Right atrium auricular region (tissue), 2 donors: ENCODE data around the gene KCNH1. TPM values are rescaled to one million over a fixed set of nuclear protein-coding genes. Genes with fewer than 3 reads are reported as not detected.

Experiments
- DNase-seq: peaks from one replicate; pipeline ENCODE4 v3.0.0-alpha.2; 2019; ENCODE audit warnings: low spot score
- H3K27ac ChIP-seq, 2 donors: fragments of 200-600 bp; sonication (generic); 1 replicate in 1 of 2; 2 replicates in 1 of 2; pipeline ENCODE4 v1.5.1; 2016 to 2019
- H3K27me3 ChIP-seq, 2 donors: fragments of 200-600 bp; sonication (generic); one replicate each; pipeline versions ENCODE4 v1.5.1 to v1.6.0; 2017 to 2019
- H3K36me3 ChIP-seq: fragments of 200-600 bp; sonication (generic); one replicate; pipeline ENCODE4 v1.5.1; 2016
- H3K4me1 ChIP-seq, 2 donors: fragments of 200-600 bp; sonication (generic); one replicate each; pipeline versions ENCODE4 v1.5.1 to v1.6.0; 2017 to 2019
- H3K4me3 ChIP-seq, 2 donors: fragments of 200-600 bp; sonication (generic); 1 replicate in 1 of 2; 2 replicates in 1 of 2; pipeline ENCODE4 v1.5.1; 2017 to 2019; ENCODE audit warnings: mild to moderate bottlenecking in 1 of 2, moderate library complexity in 1 of 2
- H3K9me3 ChIP-seq, 2 donors: fragments of 200-600 bp; sonication (generic); one replicate each; pipeline ENCODE4 v1.5.1; 2019
- total RNA-seq, 2 donors: library from RNA; depleted of rRNA; stranded (reverse); fragments of >200 nt; gene quantifications; one replicate each; pipeline ENCODE4 v1.1.0, GENCODE V29; 2016
- TF ChIP-seq, protein P1 (sequence below), 2 donors: fragments of 200-600 bp; sonication (generic); IDR thresholded peaks; one replicate each; pipeline ENCODE4 v1.5.1; 2019; ENCODE audit warnings: antibody characterized with exemption in 2 of 2

Gene KCNH1
- total RNA-seq, 2 donors from 2014 or later = not detected

GRCh38 chr1:210848474-210848873 is 285.5 kb downstream of the KCNH1 start:
- H3K27ac ChIP-seq = no peak overlapping the region

GRCh38 chr1:210841926-210842625 is 291.9 kb downstream of the KCNH1 start:
- no peaks in the 10 kb centered on the region for H3K9me3 ChIP-seq

More at GRCh38 chr1:210848474-210848873, 285.5 kb downstream of the KCNH1 start:
- Histone ChIP-seq H3K36me3 (no peaks in the 10 kb centered on the region), H3K9me3 (no peaks in the 10 kb centered on the region), H3K27me3 (no peaks in the 10 kb centered on the region), H3K4me3 (no peak overlapping the region), H3K4me1 (no peaks in the 10 kb centered on the region)
- DNase-seq = no peak
- TF ChIP-seq, protein P1, sequence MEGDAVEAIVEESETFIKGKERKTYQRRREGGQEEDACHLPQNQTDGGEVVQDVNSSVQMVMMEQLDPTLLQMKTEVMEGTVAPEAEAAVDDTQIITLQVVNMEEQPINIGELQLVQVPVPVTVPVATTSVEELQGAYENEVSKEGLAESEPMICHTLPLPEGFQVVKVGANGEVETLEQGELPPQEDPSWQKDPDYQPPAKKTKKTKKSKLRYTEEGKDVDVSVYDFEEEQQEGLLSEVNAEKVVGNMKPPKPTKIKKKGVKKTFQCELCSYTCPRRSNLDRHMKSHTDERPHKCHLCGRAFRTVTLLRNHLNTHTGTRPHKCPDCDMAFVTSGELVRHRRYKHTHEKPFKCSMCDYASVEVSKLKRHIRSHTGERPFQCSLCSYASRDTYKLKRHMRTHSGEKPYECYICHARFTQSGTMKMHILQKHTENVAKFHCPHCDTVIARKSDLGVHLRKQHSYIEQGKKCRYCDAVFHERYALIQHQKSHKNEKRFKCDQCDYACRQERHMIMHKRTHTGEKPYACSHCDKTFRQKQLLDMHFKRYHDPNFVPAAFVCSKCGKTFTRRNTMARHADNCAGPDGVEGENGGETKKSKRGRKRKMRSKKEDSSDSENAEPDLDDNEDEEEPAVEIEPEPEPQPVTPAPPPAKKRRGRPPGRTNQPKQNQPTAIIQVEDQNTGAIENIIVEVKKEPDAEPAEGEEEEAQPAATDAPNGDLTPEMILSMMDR (IDR thresholded peaks at IDR 0.05) = no peak

GRCh38 chr1:210830034-210831028 is 303.6 kb downstream of the KCNH1 start:
- H3K4me1 ChIP-seq = no peaks in the 10 kb centered on the region
- no peak for DNase-seq
- no peaks in the 10 kb centered on the region for H3K27me3 ChIP-seq
- no peaks in the 10 kb centered on the region for H3K9me3 ChIP-seq
- H3K27ac ChIP-seq = no peak overlapping the region
- no peak overlapping the region for H3K4me3 ChIP-seq
- no peaks in the 10 kb centered on the region for H3K36me3 ChIP-seq
- TF ChIP-seq, protein P1 (IDR thresholded peaks at IDR 0.05) = no peak

More at GRCh38 chr1:210841926-210842625, 291.9 kb downstream of the KCNH1 start:
- Histone ChIP-seq H3K4me3 (no peak overlapping the region), H3K36me3 (no peaks in the 10 kb centered on the region), H3K27ac (no peak overlapping the region), H3K27me3 (no peaks in the 10 kb centered on the region), H3K4me1 (no peaks in the 10 kb centered on the region)
- TF ChIP-seq, protein P1 (IDR thresholded peaks at IDR 0.05) = no peak
- no peak for DNase-seq

DNA sequence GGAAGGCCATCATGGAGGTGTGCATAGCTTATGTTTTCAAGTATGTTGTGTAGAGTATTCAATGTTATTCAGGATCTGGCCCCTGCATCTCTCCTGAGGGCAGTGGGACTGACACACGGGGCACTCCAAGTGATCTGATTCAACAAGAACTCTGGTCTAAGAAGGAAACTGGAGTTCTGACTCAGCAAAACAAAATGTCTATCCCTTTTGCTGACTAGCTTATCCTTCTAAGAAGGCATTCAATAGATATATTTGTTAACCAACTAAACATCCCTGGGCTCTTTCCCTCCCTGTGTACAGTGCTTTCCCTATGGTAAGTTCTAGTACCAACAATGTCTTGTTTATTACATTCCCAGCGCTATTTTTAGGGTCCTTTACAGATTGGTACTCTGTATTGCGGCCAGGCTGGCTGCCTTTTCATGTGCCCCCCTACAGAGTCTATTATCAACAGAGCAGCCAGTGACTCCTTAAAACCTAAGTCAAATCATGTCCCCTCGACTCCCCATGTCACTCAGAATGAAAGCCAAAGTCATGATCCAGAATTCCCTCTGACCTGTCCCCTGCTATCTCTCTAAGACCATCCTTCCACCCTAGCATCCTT is 304.9 kb downstream of the KCNH1 start:
- Histone ChIP-seq H3K27ac (no peak overlapping the region), H3K4me1 (no peaks in the 10 kb centered on the region), H3K4me3 (no peak overlapping the region), H3K36me3 (no peaks in the 10 kb centered on the region), H3K9me3 (no peaks in the 10 kb centered on the region), H3K27me3 (no peaks in the 10 kb centered on the region)
- DNase-seq = no peak
- TF ChIP-seq, protein P1 (IDR thresholded peaks at IDR 0.05) = no peak

GRCh38 chr1:210827481-210827880 is 306.5 kb downstream of the KCNH1 start:
- TF ChIP-seq, protein P1 (IDR thresholded peaks at IDR 0.05) = no peak
- H3K27ac ChIP-seq = no peak overlapping the region
- no peaks in the 10 kb centered on the region for H3K27me3 ChIP-seq
- no peaks in the 10 kb centered on the region for H3K36me3 ChIP-seq
- H3K4me1 ChIP-seq = no peaks in the 10 kb centered on the region
- DNase-seq = no peak
- no peak overlapping the region for H3K4me3 ChIP-seq
- no peaks in the 10 kb centered on the region for H3K9me3 ChIP-seq
